Prostate gland (tissue), 2 donors: ENCODE measurements around the gene PRPH. TPM values are rescaled to one million over a fixed set of nuclear protein-coding genes. Genes with fewer than 3 reads are reported as not detected.

ENCODE experiments used
- DNase-seq: peaks from one replicate; pipeline ENCODE4 v3.0.0-alpha.2; 2019; ENCODE audit warnings: low spot score
- H3K27ac ChIP-seq, 2 donors: fragments of 200-600 bp; sonication (generic); 2 replicates each; pipeline ENCODE4 v1.5.1; 2017 to 2019
- H3K27me3 ChIP-seq: fragments of 200-600 bp; sonication (generic); replicated peaks from 2 replicates; pipeline ENCODE4 v1.5.1; 2019; ENCODE audit not compliant: insufficient read depth
- H3K36me3 ChIP-seq, 2 donors: fragments of 200-600 bp; sonication (generic); 1 replicate in 1 of 2; 2 replicates in 1 of 2; pipeline versions ENCODE4 v1.5.1 to v1.8.1; 2017 to 2019
- H3K4me1 ChIP-seq: fragments of 200-600 bp; sonication (generic); replicated peaks from 2 replicates; pipeline ENCODE4 v1.5.1; 2019
- H3K4me3 ChIP-seq, 2 donors: fragments of 200-600 bp; sonication (generic); 2 replicates each; pipeline ENCODE4 v1.5.1; 2017 to 2019
- H3K9me3 ChIP-seq: fragments of 200-600 bp; sonication (generic); 2 replicates; pipeline ENCODE4 v1.5.1; 2017
- POLR2A ChIP-seq: fragments of 450-650 bp; IDR thresholded peaks from one replicate; pipeline ENCODE4 v1.6.1; 2016; ENCODE audit warnings: antibody characterized with exemption, mild to moderate bottlenecking
- POLR2AphosphoS5 ChIP-seq: sonication (generic); formaldehyde crosslinking; IDR thresholded peaks from one replicate; pipeline ENCODE4 v1.6.1; 2017; ENCODE audit warnings: antibody characterized with exemption
- WGBS: methylation state at CpG from one replicate; pipeline ENCODE4 v1.1.5; 2018; 5-methylcytosine and 5-hydroxymethylcytosine counted together
- intact Hi-C: fragments of 100-400 bp; cut with DNase I; formaldehyde crosslinking; loops from one replicate; pipeline ENCODE4 v1.14.2; 2022
- total RNA-seq, 2 donors: library from RNA; depleted of rRNA; stranded (reverse); fragments of >200 nt; gene quantifications; one replicate each; pipeline ENCODE4 v1.1.0, GENCODE V29; 2016
- TF ChIP-seq, protein P1 (sequence below), 4 experiments: fragments of 200-600 bp in 2 of 4; fragments of 450-650 bp in 2 of 4; sonication (generic) in 2 of 4; IDR thresholded peaks; 1 replicate in 3 of 4; 2 replicates in 1 of 4; pipeline ENCODE4 v1.5.1; 2016 to 2019; ENCODE audit warnings: antibody characterized with exemption in 4 of 4, mild to moderate bottlenecking in 2 of 4, moderate library complexity in 2 of 4

The PRPH gene
- total RNA-seq, 2 donors from 2014 or later = 1.4 to 11.4 TPM

GRCh38 chr12:49273726-49274395, 21.1 kb upstream of the PRPH start:
- DNase-seq = no peak
- 91% methylated on average over 6 of the region's 6 CpGs for WGBS
- Histone ChIP-seq H3K27me3 (no peaks in the 10 kb centered on the region), H3K4me3 (no peak overlapping the region), H3K27ac (no peak overlapping the region), H3K36me3 (peaks cover 0 to 22% of the 10 kb centered on the region in 2 donors), H3K4me1 (no peaks in the 10 kb centered on the region), H3K9me3 (no peaks in the 10 kb centered on the region)
- TF ChIP-seq POLR2A (no peak), POLR2AphosphoS5 (no peak)
- TF ChIP-seq, protein P1, sequence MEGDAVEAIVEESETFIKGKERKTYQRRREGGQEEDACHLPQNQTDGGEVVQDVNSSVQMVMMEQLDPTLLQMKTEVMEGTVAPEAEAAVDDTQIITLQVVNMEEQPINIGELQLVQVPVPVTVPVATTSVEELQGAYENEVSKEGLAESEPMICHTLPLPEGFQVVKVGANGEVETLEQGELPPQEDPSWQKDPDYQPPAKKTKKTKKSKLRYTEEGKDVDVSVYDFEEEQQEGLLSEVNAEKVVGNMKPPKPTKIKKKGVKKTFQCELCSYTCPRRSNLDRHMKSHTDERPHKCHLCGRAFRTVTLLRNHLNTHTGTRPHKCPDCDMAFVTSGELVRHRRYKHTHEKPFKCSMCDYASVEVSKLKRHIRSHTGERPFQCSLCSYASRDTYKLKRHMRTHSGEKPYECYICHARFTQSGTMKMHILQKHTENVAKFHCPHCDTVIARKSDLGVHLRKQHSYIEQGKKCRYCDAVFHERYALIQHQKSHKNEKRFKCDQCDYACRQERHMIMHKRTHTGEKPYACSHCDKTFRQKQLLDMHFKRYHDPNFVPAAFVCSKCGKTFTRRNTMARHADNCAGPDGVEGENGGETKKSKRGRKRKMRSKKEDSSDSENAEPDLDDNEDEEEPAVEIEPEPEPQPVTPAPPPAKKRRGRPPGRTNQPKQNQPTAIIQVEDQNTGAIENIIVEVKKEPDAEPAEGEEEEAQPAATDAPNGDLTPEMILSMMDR (IDR thresholded peaks at IDR 0.05) = no peak
- intact Hi-C loops = no loop called here

DNA sequence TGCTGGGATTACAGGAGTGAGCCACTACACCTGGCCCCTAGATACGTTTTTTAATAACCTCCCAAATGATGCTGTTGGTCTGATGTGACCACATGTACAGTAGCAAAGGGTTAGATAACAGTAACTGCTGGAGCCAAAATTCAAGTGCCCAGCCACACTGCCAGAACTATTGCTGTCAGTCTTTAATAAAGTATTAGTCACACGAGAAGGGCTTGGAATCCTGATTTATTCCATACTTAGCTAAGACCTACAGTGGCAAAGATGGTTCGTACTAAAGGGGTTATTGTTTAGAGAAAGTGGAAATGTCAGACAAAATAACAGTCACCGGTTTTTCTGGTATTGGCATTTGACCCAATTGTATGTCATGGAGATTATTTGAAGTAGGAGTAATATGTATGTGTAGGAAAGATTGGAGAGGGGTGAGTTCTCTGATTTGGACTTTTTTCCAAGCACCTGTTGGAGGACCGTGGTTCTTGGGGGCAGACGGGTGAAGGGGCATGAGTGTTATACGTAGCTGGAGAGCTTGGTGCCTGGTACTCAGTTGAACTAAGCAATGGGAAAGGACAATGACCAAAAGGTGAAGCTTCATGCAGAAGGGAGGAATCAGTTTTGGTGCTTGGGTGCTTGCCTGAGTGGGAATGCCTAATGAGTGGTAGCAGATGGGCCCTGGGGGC, 20.4 kb upstream of the PRPH start:
- Histone ChIP-seq H3K36me3 (peaks cover 0 to 21% of the 10 kb centered on the region in 2 donors), H3K27me3 (no peaks in the 10 kb centered on the region), H3K9me3 (no peaks in the 10 kb centered on the region), H3K27ac (no peak overlapping the region), H3K4me1 (no peaks in the 10 kb centered on the region), H3K4me3 (no peak overlapping the region)
- 76% methylated on average over 7 of the region's 7 CpGs for WGBS
- no peak for DNase-seq
- intact Hi-C loops = no loop called here
- TF ChIP-seq POLR2AphosphoS5 = no peak
- TF ChIP-seq, protein P1 (IDR thresholded peaks at IDR 0.05) = no peak
- TF ChIP-seq POLR2A = no peak

DNA sequence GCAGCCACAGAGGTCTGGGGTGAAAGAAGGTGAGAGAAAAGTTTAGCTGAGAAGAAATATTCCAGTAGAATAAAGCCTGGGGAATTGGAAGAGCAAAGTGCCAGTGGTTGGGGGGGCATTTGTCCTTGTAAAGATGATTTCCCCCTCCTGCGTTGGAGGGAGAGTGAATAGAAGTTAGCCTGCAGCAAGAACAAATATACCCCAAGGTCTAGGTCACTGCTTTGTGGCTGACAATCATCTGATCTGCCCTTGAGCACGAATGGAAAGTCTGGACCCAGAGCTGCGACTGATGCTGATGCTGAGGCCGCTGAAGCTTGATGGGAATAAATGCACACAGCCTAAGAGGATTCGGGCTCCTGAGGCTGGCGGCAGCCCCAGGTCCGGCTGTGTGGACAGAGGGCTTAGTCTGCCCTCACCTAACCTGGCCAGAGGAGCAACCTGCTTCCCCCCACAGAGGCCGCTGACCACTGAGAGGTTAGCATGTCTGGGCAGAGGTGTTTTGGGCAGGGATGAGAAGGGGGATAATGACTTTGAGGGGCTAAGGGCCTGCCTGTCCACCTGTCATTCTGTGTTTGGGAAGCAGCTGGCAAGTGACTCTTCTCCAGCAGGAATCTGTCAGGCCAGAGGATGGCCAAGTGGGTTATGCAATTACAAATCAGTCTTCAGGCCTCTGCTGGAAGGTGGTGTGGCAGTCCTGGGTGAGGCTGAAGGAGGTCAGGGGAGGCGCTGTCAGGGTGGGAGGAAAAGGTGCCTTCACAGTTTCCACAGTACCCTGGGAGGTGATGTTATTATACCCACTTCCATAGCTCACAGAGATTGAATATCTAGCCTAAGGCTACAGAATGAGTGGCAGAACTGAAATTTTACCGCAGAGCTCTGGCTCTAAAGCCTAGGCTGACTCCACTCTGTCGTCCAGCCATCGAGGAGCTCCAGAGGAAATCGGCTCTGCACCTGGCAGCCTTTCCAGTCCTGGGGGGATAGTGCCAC, 18.4 kb upstream of the PRPH start:
- Histone ChIP-seq H3K36me3 (peaks cover 0 to 3% of the 10 kb centered on the region in 2 donors), H3K4me1 (no peaks in the 10 kb centered on the region), H3K9me3 (no peaks in the 10 kb centered on the region), H3K27ac (no peak overlapping the region), H3K27me3 (no peaks in the 10 kb centered on the region), H3K4me3 (no peak overlapping the region)
- no peak for DNase-seq
- 81% methylated on average over 13 of the region's 13 CpGs for WGBS
- intact Hi-C loops = no loop called here
- no peak for TF ChIP-seq POLR2AphosphoS5
- TF ChIP-seq POLR2A = no peak
- TF ChIP-seq, protein P1 (IDR thresholded peaks at IDR 0.05) = no peak

- no peak for DNase-seq
- TF ChIP-seq, protein P1 (IDR thresholded peaks at IDR 0.05) = no peak
- no peak for TF ChIP-seq POLR2AphosphoS5
- no peak for TF ChIP-seq POLR2A
- no peaks in the 10 kb centered on the region for H3K27me3 ChIP-seq
- no peak overlapping the region for H3K27ac ChIP-seq
- intact Hi-C loops = no loop called here
- no peaks in the 10 kb centered on the region for H3K4me1 ChIP-seq
- no peak overlapping the region for H3K4me3 ChIP-seq
- 85% methylated on average over 7 of the region's 7 CpGs for whole genome bisulfite sequencing
- H3K9me3 ChIP-seq = no peaks in the 10 kb centered on the region
- no peaks in the 10 kb centered on the region for H3K36me3 ChIP-seq
These were observed 17.5 kb upstream of the PRPH start for GRCh38 chr12:49277466-49277865.
